PC-3 (cell line): ENCODE results near the gene CACNA1D.

Experiments
- CTCF ChIP-seq: fragments of 300-600 bp; sonication (generic); conservative IDR thresholded peaks from 2 replicates; pipeline ENCODE4 v1.5.1; 2017; ENCODE audit warnings: antibody characterized with exemption, low read depth, mild to moderate bottlenecking, low read length
- EZH2 ChIP-seq: fragments of 300-600 bp; sonication (generic); IDR thresholded peaks from one replicate; pipeline ENCODE4 v1.6.1; 2017; ENCODE audit warnings: antibody characterized with exemption, mild to moderate bottlenecking, low read length; ENCODE audit not compliant: unreplicated experiment

- TF ChIP-seq CTCF, result no peak
- TF ChIP-seq EZH2, result no peak
These were observed 246.5 kb downstream of the CACNA1D start for GRCh38 chr3:53740956-53741355.
